EH (cell line): Measurements from ENCODE around the gene ANKRD33B.
"Not testable (repeated sequence)": the region's sequence is repeated elsewhere in the genome, so short reads cannot be mapped to it uniquely, and the experiment has no call there.

Experiments
- DNase-seq: peaks from one replicate; pipeline ENCODE4 v3.0.0-alpha.2; 2015; ENCODE audit warnings: low read depth

The ANKRD33B gene

DNA sequence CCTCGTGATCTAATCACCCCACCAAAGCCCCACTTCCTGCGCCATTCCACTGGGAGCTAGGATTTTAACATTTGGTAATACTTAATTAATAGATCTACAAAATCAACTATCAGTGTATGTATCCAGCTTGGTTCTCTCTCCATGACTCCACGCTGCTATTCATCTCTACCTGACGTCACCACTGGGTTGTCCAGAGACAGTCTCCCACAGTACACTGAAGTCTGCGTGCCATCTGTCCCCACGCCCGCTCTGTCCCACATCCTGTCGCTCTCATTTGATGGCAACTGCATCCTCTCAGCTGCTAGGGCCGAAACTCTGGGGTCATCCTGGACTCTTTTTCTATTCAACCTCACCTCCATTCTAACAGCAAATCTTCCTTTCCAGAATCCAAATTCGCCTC lies 53.2 kb downstream of the ANKRD33B start:
- DNase-seq = no peak

DNA sequence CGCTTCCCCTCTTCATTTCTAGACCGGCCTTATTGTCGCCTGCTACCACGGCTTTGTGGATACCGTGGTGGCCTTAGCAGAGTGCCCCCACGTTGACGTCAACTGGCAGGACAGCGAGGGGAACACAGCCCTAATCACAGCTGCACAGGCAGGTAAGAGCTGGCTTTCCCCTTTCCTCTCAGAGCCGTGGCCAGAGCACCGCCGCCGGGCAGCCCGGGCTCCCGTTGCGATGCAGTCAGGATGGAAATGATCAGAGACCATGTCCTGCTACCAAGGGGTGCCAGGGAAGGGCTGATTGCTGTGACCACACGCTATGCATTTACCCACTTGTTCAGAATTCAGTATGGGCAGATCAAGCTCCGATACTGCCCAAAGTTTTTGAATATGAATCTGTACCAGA lies 54.4 kb downstream of the ANKRD33B start:
- DNase-seq = no peak

DNA sequence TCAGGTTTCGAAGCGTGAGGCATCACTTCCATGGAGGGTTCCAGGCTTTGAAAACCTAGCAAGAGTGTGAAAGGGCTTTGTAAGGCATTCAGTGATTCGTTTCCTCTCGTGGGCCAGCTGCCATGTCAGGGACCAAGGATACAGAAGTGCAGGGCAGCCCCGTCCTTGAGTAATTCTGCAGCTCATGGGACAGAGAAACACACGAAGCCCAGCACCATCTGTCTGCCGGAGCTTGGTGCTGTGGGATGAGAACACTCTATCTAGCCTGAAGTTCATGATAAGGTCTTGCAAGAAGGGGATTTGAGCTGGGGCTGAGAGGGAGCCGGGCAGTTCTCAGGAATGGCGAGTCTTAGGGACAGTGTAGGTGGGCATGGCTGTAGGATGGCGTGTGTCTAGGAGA lies 55.8 kb downstream of the ANKRD33B start:
- DNase-seq = no peak

DNA sequence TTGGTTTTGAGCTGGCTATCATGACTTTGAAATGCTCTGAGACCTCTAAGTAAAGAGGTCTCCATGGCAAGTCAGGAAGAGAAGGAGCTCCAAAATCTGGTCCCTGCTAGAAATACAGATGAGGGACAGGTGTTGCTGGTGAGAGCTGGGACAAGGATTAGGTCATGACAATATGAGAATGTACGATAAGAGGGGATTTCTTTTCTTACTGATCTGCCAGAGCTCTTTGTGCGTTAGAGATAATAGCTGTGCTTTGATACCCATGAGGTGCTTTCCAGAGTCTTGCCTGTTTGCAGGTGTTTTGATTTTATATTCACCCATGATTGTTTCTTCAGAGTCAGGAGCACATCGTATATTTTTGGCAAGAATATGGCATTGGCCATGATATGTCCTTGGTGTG lies 56.5 kb downstream of the ANKRD33B start:
- no peak for DNase-seq

DNA sequence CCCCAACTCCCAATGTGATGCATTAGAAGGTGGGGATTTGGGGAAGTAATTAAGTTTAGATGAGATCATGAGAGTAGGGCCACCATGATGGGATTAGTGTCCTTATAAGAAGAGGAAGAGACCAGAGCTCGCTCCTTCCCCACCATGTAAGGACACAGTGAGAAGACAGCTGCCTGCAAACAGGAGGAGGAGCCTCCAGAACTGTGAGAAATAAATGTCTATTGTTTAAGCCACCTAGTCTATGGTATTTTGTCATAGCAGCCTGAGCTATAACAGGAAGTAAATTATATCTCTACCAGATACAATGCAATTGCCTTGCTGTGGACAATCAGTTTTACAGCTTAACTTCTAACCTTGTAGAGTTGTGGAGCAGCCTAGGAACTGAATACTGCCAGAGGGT lies 58.0 kb downstream of the ANKRD33B start:
- no peak for DNase-seq

DNA sequence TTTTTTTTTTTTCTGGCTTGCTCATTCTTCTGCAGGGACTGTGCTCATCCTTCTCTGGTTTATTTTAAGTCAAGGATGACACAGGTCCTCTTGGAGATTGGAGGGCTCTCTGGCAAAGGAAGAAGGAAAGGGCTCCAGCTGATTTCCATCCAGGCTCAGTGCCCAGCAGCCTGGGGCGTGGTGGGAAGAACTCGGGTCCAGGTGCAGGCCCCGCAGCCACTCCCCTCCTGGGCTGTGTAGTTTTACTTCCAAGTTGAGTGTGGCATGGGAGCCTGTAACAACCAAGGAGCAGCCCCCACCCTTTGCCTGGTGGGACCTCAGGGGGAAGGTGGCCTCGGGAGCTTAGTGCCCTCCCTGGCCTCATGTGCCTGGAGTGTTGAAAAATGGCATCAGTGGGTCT lies 58.9 kb downstream of the ANKRD33B start:
- no peak for DNase-seq

DNA sequence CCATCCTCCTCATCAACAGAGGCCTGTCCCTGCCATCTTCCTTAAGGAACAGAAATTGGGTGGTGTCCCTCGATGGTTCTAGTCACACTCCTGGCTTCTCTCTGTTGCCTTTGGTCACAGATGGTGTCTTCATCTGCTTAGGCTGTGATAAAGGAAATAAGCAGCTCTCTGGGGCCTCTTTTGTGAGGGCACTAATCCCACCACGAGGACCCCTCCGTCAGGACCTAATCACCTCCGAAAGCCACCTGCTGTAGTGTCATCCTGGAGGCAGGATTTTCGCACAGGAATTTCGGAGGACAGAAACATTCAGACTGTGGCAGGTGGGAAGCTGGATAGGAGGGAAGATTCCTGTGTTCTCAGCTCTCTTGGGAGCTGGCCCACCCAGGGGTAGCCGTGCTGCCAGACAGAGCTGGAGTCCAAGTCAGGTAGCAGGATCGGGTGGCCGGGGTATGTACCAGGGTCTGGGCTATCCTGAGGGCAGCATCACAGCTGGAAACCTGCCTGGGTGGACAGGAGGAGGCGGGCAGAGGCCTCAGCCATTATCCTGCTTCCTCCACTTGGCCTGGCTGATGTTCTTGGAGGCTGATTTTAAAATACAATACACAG lies 59.5 kb downstream of the ANKRD33B start:
- no peak for DNase-seq

DNA sequence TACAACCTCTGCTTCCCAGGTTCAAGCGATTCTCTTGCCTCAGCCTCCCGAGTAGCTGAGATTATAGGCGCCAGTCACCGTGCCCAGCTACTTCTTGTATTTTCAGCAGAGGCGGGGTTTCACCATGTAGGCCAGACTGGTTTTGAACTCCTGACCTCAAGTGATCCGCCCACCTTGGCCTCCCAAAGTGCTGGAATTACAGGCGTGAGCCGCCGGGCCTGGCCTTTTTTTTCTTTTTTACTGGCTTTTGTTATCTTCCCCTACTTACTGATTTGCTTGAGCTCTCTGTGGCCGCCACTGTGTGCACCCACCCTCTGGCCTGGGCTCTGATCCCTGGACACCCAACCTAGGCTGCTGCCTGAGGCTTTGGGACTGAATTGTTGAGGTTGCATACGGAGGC lies 60.3 kb downstream of the ANKRD33B start:
- DNase-seq = no peak

DNA sequence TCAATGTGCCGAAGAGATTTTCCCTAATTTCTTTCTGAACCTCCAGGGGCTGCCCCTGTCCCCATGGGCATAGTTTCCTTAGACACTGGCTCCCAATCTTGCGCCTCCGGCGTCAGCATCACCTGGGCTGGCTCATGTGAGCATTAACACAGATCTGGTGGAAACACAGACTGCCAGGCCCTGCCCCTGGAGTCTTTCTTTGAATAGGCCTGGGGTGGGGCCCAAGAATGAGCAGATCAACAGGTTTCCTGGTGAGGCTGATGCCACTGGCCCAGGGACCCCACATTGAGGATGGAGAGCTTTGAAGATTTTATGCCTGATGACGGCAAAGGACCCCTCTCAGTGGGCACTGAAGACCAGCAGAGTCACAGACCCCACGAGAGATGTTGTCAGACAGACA lies 60.8 kb downstream of the ANKRD33B start:
- DNase-seq = no peak

DNA sequence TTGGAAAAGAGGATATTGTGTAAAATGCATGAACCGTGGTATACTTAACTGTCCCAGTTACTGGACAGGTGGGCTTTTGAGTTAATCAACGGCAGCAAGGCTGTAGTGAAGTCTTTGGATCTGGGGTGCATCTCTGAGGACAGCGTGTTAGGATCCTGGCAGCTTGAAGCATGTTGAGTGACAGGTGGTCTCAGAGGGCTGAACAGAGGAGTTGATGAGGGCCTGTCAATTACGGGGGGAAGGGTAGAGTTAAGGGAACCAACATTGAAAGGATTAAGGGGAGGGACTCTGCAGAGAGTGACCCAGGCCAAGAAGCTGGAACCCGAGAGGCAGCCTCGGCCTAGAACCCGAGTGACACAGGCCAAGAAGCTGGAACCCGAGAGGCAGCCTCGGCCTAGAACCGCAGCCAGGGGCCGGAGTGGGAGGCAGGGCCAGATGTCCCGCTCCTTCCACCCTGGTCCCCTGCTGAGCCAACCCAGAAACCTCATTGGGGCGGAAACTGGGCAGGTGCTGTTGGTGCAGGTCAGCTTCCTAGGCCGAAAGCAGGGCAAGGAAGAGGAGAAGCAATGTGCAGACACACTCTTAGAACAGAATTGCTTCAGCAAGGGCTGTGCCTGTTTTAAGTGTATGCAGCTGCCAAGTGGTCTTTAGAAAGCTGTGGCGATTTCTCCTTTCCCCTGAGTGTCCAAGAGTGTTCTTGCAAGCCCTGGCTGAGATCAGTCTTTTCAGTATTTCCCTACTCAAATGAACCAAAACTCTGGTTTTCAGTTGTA lies 62.0 kb downstream of the ANKRD33B start:
- no peak for DNase-seq

DNA sequence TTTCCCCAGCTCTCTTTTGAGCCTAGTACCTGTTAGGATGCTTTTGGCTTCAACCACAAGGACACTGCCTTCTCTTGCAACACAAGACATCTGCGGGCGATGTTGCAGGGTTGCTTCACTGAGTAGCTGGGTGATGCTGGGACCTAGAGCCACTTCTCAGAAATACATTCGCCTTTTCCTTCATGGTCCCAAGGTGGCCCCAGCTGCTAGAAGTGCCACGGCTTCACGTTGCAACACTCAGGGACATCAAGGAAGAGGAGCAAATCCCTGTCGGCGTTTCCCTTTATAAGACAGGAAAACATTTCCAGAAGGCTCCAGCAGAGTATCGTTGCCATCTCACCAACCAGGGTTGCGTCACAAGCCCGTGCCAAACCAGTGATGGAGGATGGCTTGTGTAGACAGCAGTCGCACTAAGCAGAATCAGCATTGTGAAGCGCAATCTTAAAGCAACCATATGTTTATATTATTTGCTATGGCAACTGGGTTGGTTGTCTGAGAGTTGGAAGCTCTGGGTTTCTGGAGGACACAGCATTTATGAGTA lies 62.7 kb downstream of the ANKRD33B start:
- peak; percentile 54 for DNase-seq

DNA sequence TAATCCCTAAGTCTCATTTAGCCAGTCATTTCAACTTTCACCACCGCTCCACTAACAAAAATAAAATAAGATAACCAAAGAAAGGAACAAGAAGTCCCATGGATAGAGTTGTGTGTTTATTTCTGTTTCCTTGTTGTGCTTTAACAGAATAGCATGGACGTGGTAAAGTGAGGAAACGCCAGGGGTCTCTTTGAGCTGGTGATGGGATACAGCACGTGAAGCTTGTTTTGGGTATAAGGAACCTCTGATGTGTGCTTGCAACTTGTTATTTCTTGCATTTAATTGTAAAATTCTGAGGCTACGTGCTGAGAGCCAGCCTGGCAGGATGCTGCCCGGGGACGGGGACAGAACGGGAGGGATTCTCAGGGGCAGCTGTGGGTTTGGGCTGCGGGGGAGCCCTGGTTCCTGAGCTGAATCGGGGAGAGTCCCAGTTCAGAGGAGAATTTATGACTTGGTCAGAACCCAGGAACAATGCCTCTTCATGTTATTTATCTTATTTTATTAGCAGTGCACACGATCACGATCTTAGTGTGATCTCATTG lies 63.4 kb downstream of the ANKRD33B start:
- DNase-seq = no peak

DNA sequence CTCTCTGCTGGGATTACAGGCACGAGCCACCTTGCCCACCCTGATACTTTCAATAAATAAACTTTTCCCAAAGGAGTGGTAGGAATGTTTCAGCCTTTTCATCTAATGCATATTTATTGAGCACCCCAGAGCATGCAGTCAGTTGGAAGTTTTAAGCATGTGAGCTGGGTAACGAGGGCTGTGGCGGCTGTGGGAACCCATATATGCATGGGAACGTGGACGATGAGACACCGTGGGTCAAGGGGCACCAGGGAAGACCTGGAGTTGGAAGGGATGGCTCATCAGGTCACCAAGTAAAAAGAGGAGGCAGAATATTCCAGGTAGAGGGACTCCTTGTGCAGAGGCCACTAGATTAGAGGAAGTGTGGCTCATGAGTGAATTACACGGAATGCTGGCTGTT lies 64.7 kb downstream of the ANKRD33B start:
- no peak for DNase-seq

DNA sequence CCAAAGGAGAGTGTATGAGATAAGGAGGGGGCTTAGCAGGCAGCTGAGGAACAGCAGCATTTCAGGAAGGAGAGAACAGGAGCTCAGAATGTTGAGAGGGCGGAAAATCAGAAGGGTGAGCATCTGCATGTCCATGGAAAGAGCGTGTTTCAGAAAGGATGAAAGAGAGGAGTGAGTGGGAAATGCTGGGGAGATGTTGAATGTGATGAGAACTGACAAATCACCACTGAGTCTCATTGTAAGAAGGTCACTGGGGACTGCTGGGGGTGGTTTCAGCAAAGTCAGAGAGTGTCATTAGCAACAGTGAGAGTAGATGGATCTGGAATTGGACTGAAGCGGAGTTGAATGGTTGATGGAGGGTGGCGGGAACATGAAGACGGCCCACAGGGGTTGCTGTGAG lies 65.8 kb downstream of the ANKRD33B start:
- DNase-seq = no peak

DNA sequence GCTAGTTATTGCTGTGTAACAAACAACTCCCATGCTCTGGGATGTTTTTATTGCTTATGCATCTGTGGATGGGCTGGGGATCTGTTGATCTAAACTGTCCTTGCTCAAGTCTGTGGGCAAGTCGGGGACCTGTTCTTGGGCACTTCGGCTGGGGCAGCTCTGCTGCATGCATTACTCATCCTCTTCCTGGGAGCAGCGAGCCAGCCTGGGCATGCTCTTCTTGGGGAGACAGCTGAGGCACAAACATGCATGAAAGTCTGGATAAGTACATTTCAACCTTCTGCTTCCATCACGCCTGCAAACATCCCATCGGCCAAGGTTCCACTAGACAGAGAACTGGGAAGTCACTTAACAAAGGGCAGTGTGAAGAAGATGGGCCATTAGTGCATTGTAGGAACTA lies 66.3 kb downstream of the ANKRD33B start:
- DNase-seq = no peak

DNA sequence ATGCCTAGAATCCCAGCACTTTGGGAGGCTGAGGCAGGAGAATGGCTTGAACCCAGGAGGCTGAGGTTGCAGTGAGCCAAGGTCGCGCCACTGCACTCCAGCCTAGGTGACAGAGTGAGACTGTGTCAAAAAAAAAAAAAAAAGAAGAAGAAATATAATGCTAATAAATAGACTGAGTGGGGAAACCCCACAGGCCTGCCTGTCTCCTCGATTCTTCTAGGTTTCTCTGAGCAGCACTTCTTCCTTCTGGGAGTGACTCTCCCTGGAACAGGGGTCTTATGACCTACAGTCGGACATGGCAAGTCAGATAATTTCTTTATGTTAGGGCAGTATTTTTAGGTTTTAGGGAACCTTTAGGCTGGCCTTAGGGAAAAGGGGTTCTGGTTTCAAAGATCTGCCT lies 66.9 kb downstream of the ANKRD33B start:
- not testable (repeated sequence) for DNase-seq

DNA sequence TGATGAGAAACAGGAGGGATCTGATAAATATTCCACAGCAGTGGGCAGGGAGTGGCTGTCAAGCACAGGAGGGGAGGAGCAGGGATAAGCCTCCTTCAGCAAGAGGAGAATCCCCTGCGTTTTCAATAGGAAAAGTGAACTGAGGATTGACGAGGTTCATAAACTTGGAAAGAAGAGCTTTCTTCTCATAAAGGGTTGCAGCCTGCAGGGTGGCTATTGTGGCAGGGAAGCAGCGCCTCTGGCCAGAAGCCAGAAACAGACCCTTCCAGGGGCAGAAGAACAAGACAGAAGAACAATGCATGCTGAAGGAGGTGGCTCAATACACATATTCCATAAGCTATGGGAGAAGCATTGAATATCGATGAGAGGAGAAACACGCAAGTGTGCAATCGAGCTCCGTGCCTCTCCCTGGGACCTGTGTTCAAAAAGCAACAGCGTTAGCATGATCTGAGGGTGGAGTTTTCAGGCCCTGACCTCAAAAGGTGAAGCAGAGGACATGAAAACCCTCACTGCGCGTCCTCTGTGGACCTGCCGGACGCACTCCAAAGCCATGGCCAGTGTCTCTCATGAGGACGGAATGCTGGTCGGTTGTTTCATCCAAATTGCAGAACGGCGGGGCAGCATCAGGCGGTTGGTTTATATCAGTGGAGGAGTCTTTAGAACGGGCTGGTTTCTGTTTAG lies 67.6 kb downstream of the ANKRD33B start:
- no peak for DNase-seq

DNA sequence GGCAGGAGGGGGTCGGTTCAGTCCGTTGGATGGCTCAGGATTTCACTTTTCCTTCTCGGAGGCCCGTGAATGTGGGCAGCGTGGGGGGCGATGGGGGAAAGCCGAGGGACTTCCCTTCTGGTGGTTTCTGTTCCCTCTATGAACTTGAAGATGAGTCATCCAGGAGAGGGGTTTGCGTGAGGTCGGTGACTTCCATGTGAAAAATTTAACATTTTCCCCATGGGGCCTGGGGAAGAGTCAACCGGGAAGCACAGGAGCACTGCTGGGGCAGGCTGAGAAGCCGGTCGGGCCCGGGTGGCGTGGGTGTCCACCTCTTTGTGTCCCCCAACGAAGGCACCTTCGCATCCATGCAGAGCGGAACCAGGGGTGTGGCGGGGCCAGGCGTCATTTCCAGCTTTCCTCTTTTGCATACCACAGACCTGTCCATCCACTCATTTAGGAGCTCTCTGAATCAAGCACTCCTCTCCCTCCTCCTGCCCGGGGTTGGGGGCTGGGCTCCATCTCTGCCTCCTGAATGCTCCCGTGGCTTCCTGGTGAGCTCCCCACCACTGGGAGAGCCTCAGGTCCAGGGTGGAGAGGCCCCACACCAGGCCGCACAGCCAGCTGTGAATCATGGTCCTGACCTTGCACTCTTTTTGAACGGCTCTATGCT lies 68.4 kb downstream of the ANKRD33B start:
- DNase-seq = peak; percentile 69

DNA sequence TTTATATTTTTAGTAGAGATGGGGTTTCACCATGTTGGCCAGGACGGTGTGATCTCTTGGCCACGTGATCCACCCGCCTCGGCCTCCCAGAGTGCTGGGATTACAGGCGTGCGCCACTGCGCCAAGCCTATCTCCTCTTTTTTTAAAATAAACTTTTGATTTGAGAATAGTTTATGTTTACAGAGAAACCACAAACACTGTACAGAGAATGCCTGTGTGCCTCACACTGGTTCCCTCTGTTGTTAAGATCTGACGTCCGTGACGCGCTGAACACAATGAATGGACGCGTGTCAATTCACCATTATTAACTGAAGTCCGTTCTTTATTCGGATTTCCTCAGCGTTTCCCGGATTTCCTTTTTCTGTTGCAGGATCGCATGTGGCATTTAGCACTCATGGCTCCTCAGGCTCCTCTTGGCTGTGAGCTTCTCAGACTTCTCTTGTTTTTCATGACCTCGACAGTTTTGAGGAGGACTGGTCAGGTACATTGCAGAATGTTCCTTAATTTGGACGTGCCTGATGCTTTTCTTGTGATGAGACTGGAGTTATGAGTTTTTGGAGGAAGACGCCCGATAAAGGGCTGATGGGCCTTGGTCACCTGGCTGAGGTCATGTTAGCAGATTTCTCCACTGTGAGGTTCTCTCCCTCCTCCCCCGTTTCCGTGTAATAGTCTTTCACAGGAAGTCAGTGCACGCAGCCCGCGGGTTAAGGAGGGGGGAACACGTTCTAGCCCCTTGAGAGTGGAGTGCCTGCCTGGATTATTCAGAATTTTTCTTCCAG lies 69.6 kb downstream of the ANKRD33B start:
- DNase-seq = no peak

DNA sequence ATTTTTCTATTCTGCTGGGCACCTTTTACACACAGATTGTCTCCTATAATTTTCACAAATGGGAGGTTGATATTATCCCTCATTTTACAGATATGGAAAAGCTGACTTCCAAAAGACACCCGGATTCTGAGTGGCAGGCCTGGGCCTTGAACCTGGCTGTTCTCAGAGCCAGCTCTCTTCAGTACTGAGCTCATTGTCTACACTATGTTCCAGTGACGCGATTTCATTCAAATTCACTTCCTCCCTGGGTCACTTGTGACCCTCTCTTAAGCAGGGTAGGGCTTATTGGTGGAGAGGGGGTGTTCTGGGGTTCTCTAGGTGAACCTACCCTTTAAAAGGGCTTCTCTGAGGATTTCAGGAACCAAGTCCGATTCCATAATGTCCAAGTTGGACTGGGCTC lies 70.2 kb downstream of the ANKRD33B start:
- DNase-seq = no peak

DNA sequence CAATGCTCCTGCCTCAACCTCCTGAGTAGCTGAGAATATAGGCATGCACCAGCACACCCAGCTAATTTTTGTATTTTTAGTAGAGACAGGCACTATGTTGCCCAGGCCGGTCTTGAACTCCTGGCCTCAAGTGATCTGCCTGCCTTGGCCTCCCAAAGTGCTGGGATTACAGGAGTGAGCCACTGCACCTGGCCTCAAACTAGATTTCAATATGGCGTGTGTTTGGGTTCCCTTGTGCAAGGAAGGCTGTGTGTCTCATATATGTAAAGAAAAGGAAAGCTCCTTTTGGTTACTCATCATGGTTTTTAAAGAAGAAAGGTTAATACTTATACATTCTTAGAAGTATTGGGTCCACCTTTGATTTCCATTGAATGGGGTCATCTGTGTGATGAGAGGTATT lies 70.7 kb downstream of the ANKRD33B start:
- DNase-seq = no peak
